GM19397 (cell line): ENCODE data around the gene RBM4B.
"Not testable (repeated sequence)": the region's sequence is repeated elsewhere in the genome, so short reads cannot be mapped to it uniquely, and the experiment has no call there.

Experiments used
- ATAC-seq: cut with Tn5 transposase; IDR thresholded peaks from one replicate; pipeline ENCODE4 v1.9.1; 2021; ENCODE audit warnings: mild to moderate bottlenecking, moderate library complexity; ENCODE audit not compliant: unreplicated experiment

Gene RBM4B

GRCh38 chr11:66643745-66644437 lies 33.8 kb downstream of the RBM4B start:
- ATAC-seq = no peak

- no peak for ATAC-seq
Measured at GRCh38 chr11:66641834-66642233, 35.9 kb downstream of the RBM4B start.

- not testable (repeated sequence) for ATAC-seq
Measured at GRCh38 chr11:66639814-66640340, 37.8 kb downstream of the RBM4B start.

- ATAC-seq = no peak
Measured at GRCh38 chr11:66639066-66639813, 38.4 kb downstream of the RBM4B start.

GRCh38 chr11:66638177-66639065 lies 39.3 kb downstream of the RBM4B start, which contains the start of gene RBM4:
TSS of gene RBM4 (plus strand) at chr11:66638703. CDS start at chr11:66639712, 1,009 bp downstream.
- ATAC-seq = peak; percentile 95

GRCh38 chr11:66637557-66638176 lies 40.0 kb downstream of the RBM4B start:
- ATAC-seq = no peak

- no peak for ATAC-seq
Measured at GRCh38 chr11:66636411-66636810, 41.3 kb downstream of the RBM4B start.

- no peak for ATAC-seq
Measured at GRCh38 chr11:66632952-66633351, 44.7 kb downstream of the RBM4B start.

GRCh38 chr11:66631883-66632282 lies 45.8 kb downstream of the RBM4B start:
- no peak for ATAC-seq

- ATAC-seq = no peak
Measured at GRCh38 chr11:66629356-66629755, 48.3 kb downstream of the RBM4B start.

GRCh38 chr11:66628061-66628603 lies 49.6 kb downstream of the RBM4B start:
- ATAC-seq = no peak

GRCh38 chr11:66626926-66627325 lies 50.8 kb downstream of the RBM4B start:
- no peak for ATAC-seq

- no peak for ATAC-seq
Measured at GRCh38 chr11:66626382-66626781, 51.3 kb downstream of the RBM4B start.

- ATAC-seq = no peak
Measured at GRCh38 chr11:66625752-66626149, 51.9 kb downstream of the RBM4B start.

- ATAC-seq = no peak
Measured at GRCh38 chr11:66625041-66625751, 52.5 kb downstream of the RBM4B start.

- ATAC-seq = no peak
Measured at GRCh38 chr11:66624450-66624849, 53.2 kb downstream of the RBM4B start.

GRCh38 chr11:66619080-66619554 lies 58.6 kb downstream of the RBM4B start:
- no peak for ATAC-seq

GRCh38 chr11:66617155-66617834 lies 60.4 kb downstream of the RBM4B start:
- ATAC-seq = no peak
